T-helper 9 cell (primary cell): ENCODE results near the gene C1orf146.
"Not testable (repeated sequence)": the region's sequence is repeated elsewhere in the genome, so short reads cannot be mapped to it uniquely, and the experiment has no call there.

ENCODE experiments used
- DNase-seq: peaks from one replicate; pipeline ENCODE4 v3.0.0-alpha.2; 2020

Gene C1orf146

DNA sequence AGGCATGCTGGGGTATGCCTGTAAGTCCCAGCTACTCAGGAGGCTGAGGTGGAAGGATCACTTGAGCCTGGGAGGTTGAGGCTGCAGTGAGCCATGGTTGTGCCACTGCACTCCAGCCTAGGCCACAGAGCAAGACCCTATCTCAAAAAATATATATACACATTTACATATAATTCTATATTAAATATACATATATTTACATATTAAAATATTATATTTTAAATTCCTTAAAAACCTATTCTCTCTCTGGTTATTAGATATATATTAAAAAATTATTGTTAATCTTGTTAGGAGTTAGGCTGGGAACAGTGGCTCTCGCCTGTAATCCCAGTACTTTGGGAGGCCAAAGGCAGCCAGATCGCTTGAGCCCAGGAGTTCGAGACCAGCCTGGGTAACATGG, 58.4 kb downstream of the C1orf146 start:
- DNase-seq: no peak

DNA sequence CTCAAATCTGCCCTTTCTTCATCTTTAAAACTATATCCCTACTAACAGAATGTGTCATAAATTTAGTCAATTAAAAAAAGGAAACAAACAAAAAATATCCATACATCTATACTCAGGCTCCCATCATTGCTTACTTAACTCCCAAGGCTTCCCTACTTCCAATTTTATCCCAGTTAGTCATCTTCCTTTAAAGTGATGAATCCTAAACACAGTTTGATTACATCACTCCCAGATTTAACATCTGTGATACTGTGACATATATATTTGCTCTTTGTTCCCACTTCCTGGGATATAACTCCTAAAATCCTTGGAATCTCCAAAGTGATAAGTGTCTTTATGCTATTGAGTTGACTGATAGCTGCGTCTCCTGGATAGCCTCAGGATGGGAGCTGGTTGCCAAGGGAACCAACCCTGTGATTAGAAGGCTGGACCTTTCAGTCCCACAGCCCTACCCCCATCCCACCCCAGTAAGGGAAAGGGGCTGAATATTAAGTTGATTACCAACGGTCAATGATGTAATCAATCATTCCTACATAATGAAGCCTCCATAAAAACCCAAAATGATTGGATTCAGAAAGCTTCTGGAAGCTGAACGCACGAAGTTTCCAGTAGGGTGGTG, 59.5 kb downstream of the C1orf146 start:
- no peak for DNase-seq

DNA sequence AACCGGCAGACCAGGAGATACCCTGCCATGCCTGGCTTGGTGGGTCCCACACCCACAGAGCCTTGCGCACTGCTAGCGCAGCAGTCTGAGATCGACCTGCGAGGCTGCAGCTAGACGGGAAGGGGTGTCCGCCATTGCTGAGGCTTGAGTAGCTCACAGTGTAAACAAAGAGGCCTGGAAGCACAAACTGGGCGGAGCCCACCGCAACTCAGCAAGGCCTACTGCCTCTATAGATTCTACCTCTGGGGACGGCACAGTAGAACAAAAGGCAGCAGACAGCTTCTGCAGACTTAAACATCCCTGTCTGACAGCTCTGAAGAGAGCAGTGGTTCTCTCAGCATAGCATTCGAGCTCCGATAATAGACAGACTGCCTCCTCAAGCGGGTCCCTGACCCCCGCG, 62.1 kb downstream of the C1orf146 start:
- DNase-seq: not testable (repeated sequence)

DNA sequence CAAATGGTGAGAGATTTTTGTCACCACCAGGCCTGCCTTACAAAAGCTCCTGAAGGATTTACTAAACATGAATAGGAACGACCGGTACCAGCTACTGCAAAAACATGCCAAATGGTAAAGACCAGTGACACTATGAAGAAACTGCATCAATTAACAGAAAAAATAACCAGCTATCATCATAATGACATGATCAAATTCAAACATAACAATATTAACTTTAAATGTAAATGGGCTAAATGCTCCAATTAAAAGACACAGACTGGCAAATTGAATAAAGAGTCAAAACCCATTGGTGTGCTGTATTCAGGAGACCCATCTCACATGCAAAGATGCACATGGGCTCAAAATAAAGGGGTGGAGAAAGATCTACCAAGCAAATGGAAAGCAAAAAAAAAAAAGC, 63.7 kb downstream of the C1orf146 start:
- not testable (repeated sequence) for DNase-seq

DNA sequence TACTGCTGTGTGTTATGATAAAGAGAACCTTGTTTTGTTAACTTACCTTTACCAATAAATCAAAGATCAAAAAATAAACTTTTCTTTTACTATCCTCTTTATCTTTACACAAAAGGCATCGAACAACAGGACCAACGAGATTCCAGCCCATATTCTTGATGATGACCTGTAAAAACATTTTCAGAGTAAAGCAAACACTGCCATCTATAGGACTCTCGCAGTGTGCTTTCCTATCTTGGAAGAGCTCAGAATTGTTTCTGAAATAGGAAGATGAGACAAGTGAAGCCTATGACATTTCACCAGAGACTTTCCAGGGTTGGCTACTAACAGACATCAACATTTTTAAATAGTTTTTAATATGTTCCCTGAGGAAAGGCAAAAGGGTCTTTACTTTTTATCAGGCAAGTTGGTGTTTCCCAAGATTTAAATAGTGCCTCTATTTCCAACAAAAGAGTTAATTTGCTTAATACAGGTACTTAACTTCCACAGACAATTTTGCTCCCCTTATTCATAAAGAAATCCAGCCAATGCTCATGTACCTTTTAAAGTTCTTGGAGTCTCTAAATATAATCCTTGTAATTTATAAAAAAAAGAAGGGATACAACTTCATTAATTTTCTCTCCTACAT, 73.8 kb downstream of the C1orf146 start:
- DNase-seq: no peak
